Glutamatergic neuron (in vitro differentiated cells): ENCODE data around the gene PXYLP1. TPM values are rescaled to one million over a fixed set of nuclear protein-coding genes. Genes with fewer than 3 reads are reported as not detected.

Experiments used
- DNase-seq: peaks from one replicate; pipeline ENCODE4 v3.0.0; 2022
- H3K27ac Mint-ChIP-seq: one replicate; pipeline ENCODE4 v1.8.0; 2020; ENCODE audit warnings: mild to moderate bottlenecking, mixed read lengths, inconsistent platforms; ENCODE audit not compliant: unreplicated experiment
- H3K27me3 Mint-ChIP-seq: one replicate; pipeline ENCODE4 v1.8.0; 2020; ENCODE audit warnings: mild to moderate bottlenecking, moderate library complexity, mixed read lengths, inconsistent platforms; ENCODE audit not compliant: unreplicated experiment
- H3K36me3 Mint-ChIP-seq: one replicate; pipeline ENCODE4 v1.8.0; 2020; ENCODE audit warnings: mild to moderate bottlenecking, mixed read lengths, inconsistent platforms; ENCODE audit not compliant: unreplicated experiment
- H3K4me1 Mint-ChIP-seq: one replicate; pipeline ENCODE4 v1.8.0; 2020; ENCODE audit warnings: mild to moderate bottlenecking, low read depth, mixed read lengths, inconsistent platforms; ENCODE audit not compliant: unreplicated experiment
- H3K4me3 Mint-ChIP-seq: one replicate; pipeline ENCODE4 v1.8.0; 2020; ENCODE audit warnings: mild to moderate bottlenecking, mixed read lengths, inconsistent platforms; ENCODE audit not compliant: unreplicated experiment
- H3K9me3 Mint-ChIP-seq: one replicate; pipeline ENCODE4 v1.8.0; 2020; ENCODE audit warnings: mild to moderate bottlenecking, moderate library complexity, mixed read lengths, inconsistent platforms; ENCODE audit not compliant: unreplicated experiment
- CTCF ChIP-seq: fragments of 200-600 bp; sonication (generic); IDR thresholded peaks from one replicate; pipeline ENCODE4 v1.5.0; 2021; ENCODE audit not compliant: partially characterized antibody, unreplicated experiment
- total RNA-seq: library from RNA; stranded (reverse); fragmentation: NEBNext Ultra II Directional; extraction: Animal tissue kit (Norgen Biotek cat#: 25700); gene quantifications from one replicate; pipeline ENCODE4 v1.2.1, GENCODE V29; 2021; ENCODE audit not compliant: unreplicated experiment

PXYLP1 gene
- total RNA-seq, 1 donor from 2014 or later: 42.7 TPM

GRCh38 chr3:141342386-141342785, 110.8 kb downstream of the PXYLP1 start:
- TF ChIP-seq CTCF: no peak
- Mint-ChIP-seq H3K27ac (no peak overlapping the region), H3K4me3 (no peak overlapping the region), H3K9me3 (peaks cover 2% of the 10 kb centered on the region), H3K27me3 (peaks cover 1% of the 10 kb centered on the region), H3K36me3 (peaks cover 4% of the 10 kb centered on the region), H3K4me1 (peaks cover 6% of the 10 kb centered on the region)
- DNase-seq: no peak

- H3K9me3 Mint-ChIP-seq: peaks cover 2% of the 10 kb centered on the region
- TF ChIP-seq CTCF: no peak
- no peak overlapping the region for H3K27ac Mint-ChIP-seq
- H3K36me3 Mint-ChIP-seq: peaks cover 4% of the 10 kb centered on the region
- peaks cover 5% of the 10 kb centered on the region for H3K4me1 Mint-ChIP-seq
- no peak for DNase-seq
- no peaks in the 10 kb centered on the region for H3K27me3 Mint-ChIP-seq
- no peak overlapping the region for H3K4me3 Mint-ChIP-seq
Observed at GRCh38 chr3:141343077-141343476, 111.5 kb downstream of the PXYLP1 start.

GRCh38 chr3:141343865-141344271, 112.2 kb downstream of the PXYLP1 start:
- peaks cover 5% of the 10 kb centered on the region for H3K4me1 Mint-ChIP-seq

More at GRCh38 chr3:141343865-141344271, 112.2 kb downstream of the PXYLP1 start:
- no peak for TF ChIP-seq CTCF
- DNase-seq: no peak
- Mint-ChIP-seq H3K27ac (no peak overlapping the region), H3K36me3 (peaks cover 4% of the 10 kb centered on the region), H3K27me3 (no peaks in the 10 kb centered on the region), H3K9me3 (peaks cover 2% of the 10 kb centered on the region), H3K4me3 (no peak overlapping the region)

Other genes with a start within 250 kb of the PXYLP1 start
- gene SPSB4, start 180.5 kb upstream of the PXYLP1 start, total RNA-seq: 98.4 TPM
- 9.3 TPM for gene ZBTB38, start 136.7 kb downstream of the PXYLP1 start, total RNA-seq